Thyroid gland (tissue), 4 donors: Measurements from ENCODE around the gene UCN2. TPM values are rescaled to one million over a fixed set of nuclear protein-coding genes. Genes with fewer than 3 reads are reported as not detected.

ENCODE experiments used
- DNase-seq, 2 donors: peaks; one replicate each; pipeline ENCODE4 v3.0.0-alpha.2; 2019
- H3K27ac ChIP-seq, 3 donors: fragments of 200-600 bp; sonication (generic); 1 replicate in 2 of 3; 2 replicates in 1 of 3; pipeline ENCODE4 v1.5.1; 2016 to 2019; ENCODE audit warnings: mild to moderate bottlenecking in 1 of 3, moderate library complexity in 1 of 3
- H3K27me3 ChIP-seq: fragments of 200-600 bp; sonication (generic); one replicate; pipeline ENCODE4 v1.5.1; 2019
- H3K36me3 ChIP-seq, 2 donors: fragments of 200-600 bp; sonication (generic); one replicate each; pipeline ENCODE4 v1.5.1; 2016 to 2019
- H3K4me1 ChIP-seq, 2 donors: fragments of 200-600 bp; sonication (generic); one replicate each; pipeline ENCODE4 v1.5.1; 2017 to 2019
- H3K4me3 ChIP-seq, 3 donors: fragments of 200-600 bp; sonication (generic); replicated peaks in 1 of 3; 1 replicate in 2 of 3; 2 replicates in 1 of 3; pipeline ENCODE4 v1.5.1; 2016; ENCODE audit warnings: mild to moderate bottlenecking in 1 of 3
- H3K9me3 ChIP-seq: fragments of 200-600 bp; sonication (generic); one replicate; pipeline ENCODE4 v1.5.1; 2017
- CTCF ChIP-seq, 6 experiments: fragments of 200-600 bp in 3 of 6; fragments of 450-650 bp in 3 of 6; sonication (generic) in 3 of 6; IDR thresholded peaks; one replicate each; pipeline ENCODE4 v1.5.1; 2016 to 2019; ENCODE audit warnings: antibody characterized with exemption in 6 of 6, mild to moderate bottlenecking in 2 of 6, inconsistent platforms in 1 of 6, moderate library complexity in 1 of 6
- POLR2A ChIP-seq, 2 donors: fragments of 450-650 bp; IDR thresholded peaks; one replicate each; pipeline ENCODE4 v1.6.1; 2017; ENCODE audit warnings: antibody characterized with exemption in 2 of 2, mild to moderate bottlenecking in 2 of 2, moderate library complexity in 1 of 2
- WGBS, 2 donors: methylation state at CpG; one replicate each; pipeline ENCODE4 v1.1.5; 2017; 5-methylcytosine and 5-hydroxymethylcytosine counted together
- intact Hi-C: fragments of 100-400 bp; cut with DNase I; formaldehyde crosslinking; loops from one replicate; pipeline ENCODE4 v1.15.1; 2023
- total RNA-seq, 4 donors: library from RNA; depleted of rRNA; stranded (reverse); fragments of >200 nt; gene quantifications; one replicate each; pipeline ENCODE4 v1.2.3, GENCODE V29; 2016

The UCN2 gene
- total RNA-seq, 4 donors from 2014 or later: not detected

- Histone ChIP-seq H3K4me1 (peaks cover 5 to 12% of the 10 kb centered on the region in 2 donors), H3K27ac (no peak overlapping the region), H3K4me3 (no peak overlapping the region), H3K27me3 (no peaks in the 10 kb centered on the region), H3K36me3 (peaks cover 48 to 59% of the 10 kb centered on the region in 2 donors), H3K9me3 (no peaks in the 10 kb centered on the region)
- WGBS, 2 donors: 78 to 90% methylated on average over 2 to 5 of the region's 5 CpGs
- intact Hi-C loops: no loop called here
- DNase-seq: no peak
- TF ChIP-seq POLR2A (IDR thresholded peaks at IDR 0.05): no peak
- no peak for TF ChIP-seq CTCF (IDR thresholded peaks at IDR 0.05)
Observed at GRCh38 chr3:48598323-48599076, 34.9 kb upstream of the UCN2 start.

- no peak overlapping the region for H3K27ac ChIP-seq
- H3K9me3 ChIP-seq: no peaks in the 10 kb centered on the region
- peaks cover 5 to 12% of the 10 kb centered on the region in 2 donors for H3K4me1 ChIP-seq
- intact Hi-C loops: no loop called here
- H3K4me3 ChIP-seq: no peak overlapping the region
- peaks cover 38 to 48% of the 10 kb centered on the region in 2 donors for H3K36me3 ChIP-seq
- TF ChIP-seq CTCF (IDR thresholded peaks at IDR 0.05) (no peak), POLR2A (IDR thresholded peaks at IDR 0.05) (no peak)
- DNase-seq: no peak
- no peaks in the 10 kb centered on the region for H3K27me3 ChIP-seq
- 76 to 85% methylated on average over 4 to 6 of the region's 6 CpGs for WGBS, 2 donors
Observed at GRCh38 chr3:48597408-48597800, 33.8 kb upstream of the UCN2 start.

- peaks cover 5 to 12% of the 10 kb centered on the region in 2 donors for H3K4me1 ChIP-seq
- intact Hi-C loops: no loop called here
- H3K4me3 ChIP-seq: no peak overlapping the region
- DNase-seq: no peak
- H3K27me3 ChIP-seq: no peaks in the 10 kb centered on the region
- WGBS, 2 donors: 65 to 84% methylated on average over 7 to 8 of the region's 8 CpGs
- peaks cover 37 to 42% of the 10 kb centered on the region in 2 donors for H3K36me3 ChIP-seq
- TF ChIP-seq CTCF (IDR thresholded peaks at IDR 0.05) (no peak), POLR2A (IDR thresholded peaks at IDR 0.05) (no peak)
- H3K9me3 ChIP-seq: no peaks in the 10 kb centered on the region
- no peak overlapping the region for H3K27ac ChIP-seq
Observed at GRCh38 chr3:48596676-48597407, 33.3 kb upstream of the UCN2 start.

- H3K4me1 ChIP-seq: peaks cover 5 to 12% of the 10 kb centered on the region in 2 donors
- no peak overlapping the region for H3K27ac ChIP-seq
- H3K4me3 ChIP-seq: no peak overlapping the region
- 87% methylated on average over 5 of the region's 5 CpGs for WGBS, 2 donors
- no peaks in the 10 kb centered on the region for H3K9me3 ChIP-seq
- intact Hi-C loops: no loop called here
- peaks cover 30 to 35% of the 10 kb centered on the region in 2 donors for H3K36me3 ChIP-seq
- no peak for TF ChIP-seq POLR2A (IDR thresholded peaks at IDR 0.05)
- no peak for TF ChIP-seq CTCF (IDR thresholded peaks at IDR 0.05)
- no peaks in the 10 kb centered on the region for H3K27me3 ChIP-seq
- DNase-seq: no peak
Observed at GRCh38 chr3:48596157-48596556, 32.6 kb upstream of the UCN2 start.
